Activated CD8-positive, alpha-beta T cell treated with anti-CD3 and anti-CD28 coated beads, Interleukin-2, amount 10 ng/mL, durations not matched to agents 7 days and 5 days (primary cell): Measurements from ENCODE around the gene LY9. TPM values are rescaled to one million over a fixed set of nuclear protein-coding genes. Genes with fewer than 3 reads are reported as not detected.

ENCODE experiments used
- ATAC-seq: fragments of 150-1000 bp; cut with Tn5 transposase; one replicate; pipeline ENCODE4 v1.10.0; 2021; ENCODE audit warnings: moderate library complexity
- CTCF ChIA-PET: fragments of 350-600 bp; sonication (Branson Sonifier 250); formaldehyde crosslinking; loops from one replicate; lab custom pipeline; 2021; ENCODE audit warnings: antibody characterized with exemption; lab: Charles Lee
- POLR2A ChIA-PET: fragments of 350-600 bp; sonication (Branson Sonifier 250); formaldehyde crosslinking; loops from one replicate; lab custom pipeline; 2021; ENCODE audit warnings: antibody characterized with exemption; lab: Charles Lee
- DNase-seq: peaks from one replicate; pipeline ENCODE4 v3.0.0-alpha.2; 2020
- H3K27ac Mint-ChIP-seq: one replicate; pipeline ENCODE4 v1.8.0; 2021; ENCODE audit warnings: mild to moderate bottlenecking, mixed read lengths
- H3K27me3 Mint-ChIP-seq: one replicate; pipeline ENCODE4 v1.8.0; 2021; ENCODE audit warnings: low read depth, mixed read lengths
- H3K36me3 Mint-ChIP-seq: one replicate; pipeline ENCODE4 v1.8.0; 2021; ENCODE audit warnings: low read depth, mixed read lengths
- H3K4me1 Mint-ChIP-seq: one replicate; pipeline ENCODE4 v1.8.0; 2021; ENCODE audit warnings: low read depth, mixed read lengths
- H3K4me3 Mint-ChIP-seq: one replicate; pipeline ENCODE4 v1.8.0; 2021; ENCODE audit warnings: mild to moderate bottlenecking, mixed read lengths
- H3K9me3 Mint-ChIP-seq: one replicate; pipeline ENCODE4 v1.8.0; 2022; ENCODE audit warnings: mixed read lengths; ENCODE audit not compliant: insufficient read depth
- total RNA-seq, 2 experiments: library from RNA; stranded (reverse); gene quantifications; one replicate each; pipeline ENCODE4 v1.2.3, GENCODE V29; 2021

LY9 gene
- total RNA-seq, 2 experiments from 2014 or later = 24.7 to 24.9 TPM

- POLR2A ChIA-PET = interaction anchor here (0.6 to 1.0 kb wide), 3 partner anchors 13 to 66 kb away, joined by 3 read pairs; no protein-coding TSS in a partner anchor
These were observed 22.4 kb downstream of the LY9 start for GRCh38 chr1:160818207-160818937.

GRCh38 chr1:160819186-160819585 lies 23.2 kb downstream of the LY9 start:
- Mint-ChIP-seq H3K4me3 (no peak overlapping the region), H3K9me3 (no peaks in the 10 kb centered on the region), H3K27me3 (no peaks in the 10 kb centered on the region), H3K36me3 (peaks cover 23% of the 10 kb centered on the region), H3K27ac (peak overlapping the region; percentile 18), H3K4me1 (peaks cover 4% of the 10 kb centered on the region)
- no peak for ATAC-seq
- ChIA-PET POLR2A (interaction anchor here (0.7 kb wide), 1 partner anchor 138 kb away, joined by 3 read pairs; no protein-coding TSS in a partner anchor), CTCF (interaction anchor here (0.8 to 1.3 kb wide), 5 partner anchors 13 to 171 kb away, joined by 3 to 7 read pairs (median 3); no protein-coding TSS in a partner anchor)
- no peak for DNase-seq

More at GRCh38 chr1:160818207-160818937, 22.4 kb downstream of the LY9 start:
- Mint-ChIP-seq H3K27ac (peak overlapping the region; percentile 26), H3K36me3 (peaks cover 18% of the 10 kb centered on the region), H3K27me3 (no peaks in the 10 kb centered on the region), H3K4me1 (peaks cover 5% of the 10 kb centered on the region), H3K4me3 (no peak overlapping the region), H3K9me3 (no peaks in the 10 kb centered on the region)
- no peak for DNase-seq
- CTCF ChIA-PET = interaction anchor here (0.7 to 2.2 kb wide), 8 partner anchors 13 to 172 kb away, joined by 3 to 10 read pairs (median 3); partner anchors contain the start of gene LY9
- ATAC-seq = no peak

DNA sequence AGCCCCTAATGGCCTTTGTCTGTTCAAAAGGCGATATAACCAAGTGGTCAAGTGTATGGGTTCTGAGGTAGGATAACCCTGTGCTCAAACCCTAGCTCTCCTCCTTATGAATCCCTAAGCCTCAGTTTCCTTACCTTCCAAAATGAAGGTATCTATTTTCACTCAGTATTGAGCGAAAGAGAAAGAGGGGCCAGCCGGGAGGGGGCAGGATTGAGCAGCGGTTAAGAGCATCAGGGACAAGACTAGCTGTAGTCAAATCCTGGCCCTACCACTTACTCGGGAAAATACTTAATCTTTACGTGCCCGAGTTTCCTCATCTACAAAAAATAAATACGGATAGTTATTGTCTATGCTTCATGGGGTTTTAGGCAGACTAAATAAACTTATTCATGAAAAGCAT lies 25.7 kb downstream of the LY9 start:
- Mint-ChIP-seq H3K27me3 (no peaks in the 10 kb centered on the region), H3K9me3 (no peaks in the 10 kb centered on the region), H3K4me1 (peaks cover 4% of the 10 kb centered on the region), H3K36me3 (peaks cover 19% of the 10 kb centered on the region), H3K4me3 (no peak overlapping the region), H3K27ac (no peak overlapping the region)
- ATAC-seq = no peak
- ChIA-PET CTCF (interaction anchor here (0.7 to 1.9 kb wide), 12 partner anchors 9 to 133 kb away, joined by 3 to 9 read pairs (median 4); partner anchors contain the start of gene ITLN2), POLR2A (no interaction called here)
- DNase-seq = no peak

DNA sequence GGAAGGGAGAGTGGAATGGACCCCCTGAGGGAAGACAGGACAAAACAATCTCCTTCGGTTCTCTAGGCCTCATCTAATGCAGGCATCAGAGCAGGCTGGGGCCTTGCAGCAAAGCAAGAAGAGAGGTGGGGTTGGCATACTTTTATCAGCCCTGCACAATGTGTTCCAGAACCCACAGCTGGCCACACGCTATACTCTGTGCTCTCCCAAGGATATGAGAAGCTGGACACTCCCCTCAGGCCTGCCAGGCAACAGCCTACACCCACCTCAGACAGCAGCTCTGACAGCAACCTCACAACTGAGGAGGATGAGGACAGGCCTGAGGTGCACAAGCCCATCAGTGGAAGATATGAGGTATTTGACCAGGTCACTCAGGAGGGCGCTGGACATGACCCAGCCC lies 27.3 kb downstream of the LY9 start:
- Mint-ChIP-seq H3K27ac (peak overlapping the region; percentile 18), H3K4me1 (peaks cover 4% of the 10 kb centered on the region), H3K27me3 (no peaks in the 10 kb centered on the region), H3K9me3 (no peaks in the 10 kb centered on the region), H3K36me3 (peaks cover 22% of the 10 kb centered on the region), H3K4me3 (no peak overlapping the region)
- DNase-seq (peak; percentile 5), ATAC-seq (no peak)
- ChIA-PET CTCF (interaction anchor here (1.0 to 2.6 kb wide), 5 partner anchors 11 to 142 kb away, joined by 3 to 14 read pairs (median 4); no protein-coding TSS in a partner anchor), POLR2A (interaction anchor here (1.1 kb wide), 1 partner anchor 26 kb away, joined by 3 read pairs; no protein-coding TSS in a partner anchor)

- Mint-ChIP-seq H3K9me3 (no peaks in the 10 kb centered on the region), H3K4me3 (no peak overlapping the region), H3K36me3 (peaks cover 36% of the 10 kb centered on the region), H3K27me3 (no peaks in the 10 kb centered on the region), H3K4me1 (peaks cover 12% of the 10 kb centered on the region), H3K27ac (no peak overlapping the region)
- POLR2A ChIA-PET = no interaction called here
- peak; percentile 17 for DNase-seq
- CTCF ChIA-PET = interaction anchor here (1.4 to 6.8 kb wide), 3 partner anchors 9 to 50 kb away, joined by 3 to 80 read pairs (median 16); no protein-coding TSS in a partner anchor
- no peak for ATAC-seq
These were observed 30.6 kb downstream of the LY9 start for GRCh38 chr1:160826546-160826945.

- CTCF ChIA-PET = interaction anchor here (3.5 to 6.8 kb wide), 2 partner anchors 10 to 51 kb away, joined by 16 to 80 read pairs; no protein-coding TSS in a partner anchor
- H3K4me3 Mint-ChIP-seq = no peak overlapping the region
- H3K36me3 Mint-ChIP-seq = peaks cover 38% of the 10 kb centered on the region
- H3K9me3 Mint-ChIP-seq = no peaks in the 10 kb centered on the region
- no peak for ATAC-seq
- H3K27ac Mint-ChIP-seq = no peak overlapping the region
- peak; percentile 3 for DNase-seq
- POLR2A ChIA-PET = interaction anchor here (1.3 kb wide), 1 partner anchor 11 kb away, joined by 3 read pairs; no protein-coding TSS in a partner anchor
- H3K27me3 Mint-ChIP-seq = no peaks in the 10 kb centered on the region
- H3K4me1 Mint-ChIP-seq = peaks cover 14% of the 10 kb centered on the region
These were observed 31.4 kb downstream of the LY9 start for GRCh38 chr1:160827418-160827817.

DNA sequence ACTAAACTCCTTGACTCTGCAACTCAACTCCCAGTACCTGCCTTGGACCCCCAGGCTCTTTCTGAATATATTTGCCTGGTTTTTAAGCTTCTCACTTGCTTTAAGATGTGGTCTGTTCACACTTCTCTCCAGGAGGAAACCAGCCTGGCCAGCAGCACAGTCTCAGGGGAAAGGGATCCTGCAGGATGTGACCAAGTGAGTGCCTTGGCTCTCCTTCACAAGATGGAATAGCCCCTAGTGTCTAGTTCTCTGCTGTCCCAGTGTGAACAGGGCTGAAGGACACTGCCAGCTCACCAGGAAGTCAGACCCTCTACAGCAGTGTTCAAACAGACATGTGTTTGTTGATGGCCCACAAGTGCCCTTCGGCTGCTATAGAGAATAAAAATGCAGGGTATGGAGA lies 33.8 kb downstream of the LY9 start:
- no peaks in the 10 kb centered on the region for H3K9me3 Mint-ChIP-seq
- CTCF ChIA-PET = interaction anchor here (0.9 to 6.8 kb wide), 19 partner anchors 9 to 161 kb away, joined by 3 to 80 read pairs (median 7); partner anchors contain the start of genes ITLN2 and LY9
- POLR2A ChIA-PET = interaction anchor here (1.7 kb wide), 1 partner anchor 31 kb away, joined by 5 read pairs; no protein-coding TSS in a partner anchor
- DNase-seq (peak; percentile 13), ATAC-seq (no peak)
- peaks cover 36% of the 10 kb centered on the region for H3K36me3 Mint-ChIP-seq
- peaks cover 32% of the 10 kb centered on the region for H3K4me1 Mint-ChIP-seq
- no peak overlapping the region for H3K4me3 Mint-ChIP-seq
- H3K27ac Mint-ChIP-seq = peak overlapping the region; percentile 10
- no peaks in the 10 kb centered on the region for H3K27me3 Mint-ChIP-seq

- Mint-ChIP-seq H3K27ac (no peak overlapping the region), H3K27me3 (no peaks in the 10 kb centered on the region), H3K36me3 (peaks cover 40% of the 10 kb centered on the region), H3K4me1 (peaks cover 40% of the 10 kb centered on the region), H3K4me3 (no peak overlapping the region), H3K9me3 (no peaks in the 10 kb centered on the region)
- CTCF ChIA-PET = interaction anchor here (0.7 to 6.8 kb wide), 23 partner anchors 9 to 221 kb away, joined by 3 to 80 read pairs (median 4); partner anchors contain the start of genes ITLN2 and LY9
- POLR2A ChIA-PET = interaction anchor here (1.7 kb wide), 1 partner anchor 32 kb away, joined by 5 read pairs; no protein-coding TSS in a partner anchor
- DNase-seq (peak; percentile 87), ATAC-seq (peak; percentile 83)
These were observed 34.6 kb downstream of the LY9 start for GRCh38 chr1:160830321-160831153.

GRCh38 chr1:160834945-160835565 lies 39.1 kb downstream of the LY9 start:
- Mint-ChIP-seq H3K27me3 (no peaks in the 10 kb centered on the region), H3K4me3 (no peak overlapping the region), H3K27ac (peak overlapping the region; percentile 76), H3K9me3 (no peaks in the 10 kb centered on the region), H3K4me1 (peaks cover 76% of the 10 kb centered on the region), H3K36me3 (peaks cover 38% of the 10 kb centered on the region)
- POLR2A ChIA-PET = interaction anchor here (0.9 to 3.8 kb wide), 4 partner anchors 21 to 127 kb away, joined by 3 to 22 read pairs (median 7); partner anchors contain the start of gene ITLN2
- no peak for ATAC-seq
- CTCF ChIA-PET = interaction anchor here (0.6 to 8.0 kb wide), 45 partner anchors 9 to 262 kb away, joined by 3 to 323 read pairs (median 4); partner anchors contain the start of genes CD244, CD48, ITLN1 and ITLN2
- DNase-seq = peak; percentile 70

- CTCF ChIA-PET = interaction anchor here (0.6 to 8.0 kb wide), 40 partner anchors 8 to 281 kb away, joined by 3 to 323 read pairs (median 4); partner anchors contain the start of genes CD244, CD48, ITLN1 and ITLN2
- ATAC-seq (no peak), DNase-seq (no peak)
- H3K4me1 Mint-ChIP-seq = peaks cover 70% of the 10 kb centered on the region
- POLR2A ChIA-PET = interaction anchor here (0.9 to 3.8 kb wide), 4 partner anchors 20 to 128 kb away, joined by 3 to 22 read pairs (median 14); partner anchors contain the start of gene CD244
- peaks cover 33% of the 10 kb centered on the region for H3K36me3 Mint-ChIP-seq
- H3K9me3 Mint-ChIP-seq = no peaks in the 10 kb centered on the region
- peak overlapping the region; percentile 44 for H3K4me3 Mint-ChIP-seq
- peak overlapping the region; percentile 92 for H3K27ac Mint-ChIP-seq
- no peaks in the 10 kb centered on the region for H3K27me3 Mint-ChIP-seq
These were observed 39.8 kb downstream of the LY9 start for GRCh38 chr1:160835751-160836150.
